ENCODE results near the gene ZNF12.

- no peak for TF ChIP-seq CTCF (IDR thresholded peaks at IDR 0.05)
- TF ChIP-seq ZFX (IDR thresholded peaks at IDR 0.05; ENCODE audit: borderline replicate concordance), result no peak
Observed at GRCh38 chr7:6714360-6714759, 7.6 kb upstream of the ZNF12 start.
